ENCODE data around the gene CYTH1. TPM values are rescaled to one million over a fixed set of nuclear protein-coding genes. Genes with fewer than 3 reads are reported as not detected.

CYTH1 gene
- total and polyA plus RNA-seq, 3 donors from 2014 or later, result 40.8 to 47.9 (median 42.2) TPM

DNA sequence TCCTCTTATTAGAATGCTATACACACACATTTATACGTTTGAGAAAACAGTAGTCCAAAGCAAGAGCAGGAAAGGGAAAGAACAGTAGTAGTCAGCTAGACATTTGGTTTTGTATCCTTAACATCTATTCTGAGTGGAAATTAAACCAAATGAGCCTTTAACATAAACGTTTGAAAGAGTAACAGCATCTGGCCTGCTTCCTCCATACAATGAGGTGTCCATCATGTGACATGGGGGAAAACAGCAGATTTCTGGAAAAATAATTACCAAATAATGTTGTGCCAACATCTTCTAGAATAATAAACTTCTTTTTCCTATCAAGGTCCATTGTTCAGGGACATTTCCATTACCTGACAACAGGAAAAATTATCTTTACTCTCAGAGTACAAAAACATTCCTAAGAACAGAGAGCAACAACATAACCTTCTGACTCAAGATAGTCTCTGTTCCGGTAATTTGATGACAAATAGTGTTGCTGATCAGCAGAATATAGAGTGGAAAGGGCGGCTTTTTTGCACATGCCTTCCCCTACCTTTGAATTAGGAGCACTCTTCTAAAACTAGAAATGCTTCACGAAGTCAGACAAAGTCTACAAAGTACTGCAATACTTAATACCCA is 20.2 kb downstream of the CYTH1 start:
- peaks cover 12% of the 10 kb centered on the region for H3K4me1 ChIP-seq
- WGBS, 2 donors, result 42 to 65% methylated on average over 5 of the region's 5 CpGs
- no peak overlapping the region for H3K4me3 ChIP-seq
- TF ChIP-seq, protein P1, sequence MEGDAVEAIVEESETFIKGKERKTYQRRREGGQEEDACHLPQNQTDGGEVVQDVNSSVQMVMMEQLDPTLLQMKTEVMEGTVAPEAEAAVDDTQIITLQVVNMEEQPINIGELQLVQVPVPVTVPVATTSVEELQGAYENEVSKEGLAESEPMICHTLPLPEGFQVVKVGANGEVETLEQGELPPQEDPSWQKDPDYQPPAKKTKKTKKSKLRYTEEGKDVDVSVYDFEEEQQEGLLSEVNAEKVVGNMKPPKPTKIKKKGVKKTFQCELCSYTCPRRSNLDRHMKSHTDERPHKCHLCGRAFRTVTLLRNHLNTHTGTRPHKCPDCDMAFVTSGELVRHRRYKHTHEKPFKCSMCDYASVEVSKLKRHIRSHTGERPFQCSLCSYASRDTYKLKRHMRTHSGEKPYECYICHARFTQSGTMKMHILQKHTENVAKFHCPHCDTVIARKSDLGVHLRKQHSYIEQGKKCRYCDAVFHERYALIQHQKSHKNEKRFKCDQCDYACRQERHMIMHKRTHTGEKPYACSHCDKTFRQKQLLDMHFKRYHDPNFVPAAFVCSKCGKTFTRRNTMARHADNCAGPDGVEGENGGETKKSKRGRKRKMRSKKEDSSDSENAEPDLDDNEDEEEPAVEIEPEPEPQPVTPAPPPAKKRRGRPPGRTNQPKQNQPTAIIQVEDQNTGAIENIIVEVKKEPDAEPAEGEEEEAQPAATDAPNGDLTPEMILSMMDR (IDR thresholded peaks at IDR 0.05), result no peak
- TF ChIP-seq POLR2A (IDR thresholded peaks at IDR 0.05), result no peak
- intact Hi-C loops (cut with DNase I; ENCODE audit: low total_unique reads), result no loop called here
- H3K9me3 ChIP-seq, result no peaks in the 10 kb centered on the region
- H3K27ac ChIP-seq, result no peak overlapping the region
- DNase-seq, result no peak
- H3K36me3 ChIP-seq (ENCODE audit: low read depth, missing control alignments), result no peaks in the 10 kb centered on the region
- H3K27me3 ChIP-seq, result no peaks in the 10 kb centered on the region

DNA sequence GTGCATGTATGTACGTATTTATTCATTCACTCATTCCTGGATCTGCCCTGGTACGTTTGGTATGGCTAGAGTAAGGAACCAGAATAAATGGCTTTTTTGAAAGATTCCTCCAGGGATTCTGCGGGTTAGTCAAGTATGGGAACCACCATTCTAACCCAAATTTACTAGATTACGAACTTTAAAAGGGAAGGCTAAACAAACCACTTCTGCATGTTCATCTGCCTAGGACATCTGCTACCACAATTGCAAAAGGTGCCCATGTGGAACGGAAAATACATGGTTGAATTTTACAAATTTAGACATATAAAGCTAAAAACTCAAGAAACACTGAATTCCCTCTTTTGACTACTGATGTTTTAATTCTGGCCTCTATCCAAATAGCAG is 22.1 kb downstream of the CYTH1 start:
- Histone ChIP-seq H3K27me3 (no peaks in the 10 kb centered on the region), H3K4me3 (no peak overlapping the region), H3K9me3 (no peaks in the 10 kb centered on the region), H3K4me1 (peaks cover 12% of the 10 kb centered on the region), H3K36me3 (ENCODE audit: low read depth, missing control alignments) (no peaks in the 10 kb centered on the region), H3K27ac (no peak overlapping the region)
- 88 to 92% methylated on average over 5 of the region's 5 CpGs for WGBS, 2 donors
- intact Hi-C loops (cut with DNase I; ENCODE audit: low total_unique reads), result no loop called here
- TF ChIP-seq, protein P1 (IDR thresholded peaks at IDR 0.05), result no peak
- TF ChIP-seq POLR2A (IDR thresholded peaks at IDR 0.05), result no peak
- DNase-seq, result no peak

DNA sequence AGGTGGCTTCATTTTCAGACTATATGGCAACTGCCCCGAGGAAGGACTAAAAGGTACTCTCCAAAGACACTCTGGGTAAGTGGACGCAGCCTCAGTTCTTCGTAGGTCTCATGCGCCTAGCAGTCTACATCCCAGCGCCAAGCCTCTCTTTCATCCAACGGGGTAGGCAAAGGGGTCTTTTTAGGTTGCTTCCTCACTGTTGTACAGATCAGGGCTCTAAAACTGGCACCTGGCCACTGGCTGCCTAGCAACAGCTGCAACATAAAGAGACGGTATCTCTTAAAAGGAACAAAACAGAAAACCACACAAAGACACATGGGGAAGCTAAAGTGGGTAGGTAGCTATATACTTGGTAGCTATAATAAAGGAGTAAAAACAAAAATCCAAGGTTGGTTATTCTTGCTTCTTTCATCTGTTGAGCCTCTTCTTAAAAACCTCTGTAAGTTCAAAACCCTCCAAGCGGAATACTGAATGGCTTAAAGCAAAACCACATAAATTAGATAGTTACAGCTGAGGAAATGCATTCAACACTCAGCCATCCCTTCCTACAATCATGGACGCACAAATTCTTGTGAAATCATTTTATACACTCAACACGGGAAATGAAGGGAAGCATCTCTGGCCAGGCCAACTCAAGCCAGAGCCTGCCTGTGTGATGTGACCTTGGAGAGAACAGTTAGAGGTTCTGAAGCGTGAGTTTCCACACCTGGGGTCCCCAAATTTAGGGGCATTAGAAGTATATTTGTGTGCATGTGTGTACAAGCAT is 22.7 kb downstream of the CYTH1 start:
- peak; percentile 53 for DNase-seq
- peaks cover 12% of the 10 kb centered on the region for H3K4me1 ChIP-seq
- intact Hi-C loops (cut with DNase I; ENCODE audit: low total_unique reads), result no loop called here
- no peaks in the 10 kb centered on the region for H3K9me3 ChIP-seq
- WGBS, 2 donors, result 72 to 77% methylated on average over 11 of the region's 11 CpGs
- no peaks in the 10 kb centered on the region for H3K27me3 ChIP-seq
- no peak for TF ChIP-seq POLR2A (IDR thresholded peaks at IDR 0.05)
- TF ChIP-seq, protein P1 (IDR thresholded peaks at IDR 0.05), result no peak
- no peaks in the 10 kb centered on the region for H3K36me3 ChIP-seq (ENCODE audit: low read depth, missing control alignments)
- no peak overlapping the region for H3K27ac ChIP-seq
- H3K4me3 ChIP-seq, result no peak overlapping the region

DNA sequence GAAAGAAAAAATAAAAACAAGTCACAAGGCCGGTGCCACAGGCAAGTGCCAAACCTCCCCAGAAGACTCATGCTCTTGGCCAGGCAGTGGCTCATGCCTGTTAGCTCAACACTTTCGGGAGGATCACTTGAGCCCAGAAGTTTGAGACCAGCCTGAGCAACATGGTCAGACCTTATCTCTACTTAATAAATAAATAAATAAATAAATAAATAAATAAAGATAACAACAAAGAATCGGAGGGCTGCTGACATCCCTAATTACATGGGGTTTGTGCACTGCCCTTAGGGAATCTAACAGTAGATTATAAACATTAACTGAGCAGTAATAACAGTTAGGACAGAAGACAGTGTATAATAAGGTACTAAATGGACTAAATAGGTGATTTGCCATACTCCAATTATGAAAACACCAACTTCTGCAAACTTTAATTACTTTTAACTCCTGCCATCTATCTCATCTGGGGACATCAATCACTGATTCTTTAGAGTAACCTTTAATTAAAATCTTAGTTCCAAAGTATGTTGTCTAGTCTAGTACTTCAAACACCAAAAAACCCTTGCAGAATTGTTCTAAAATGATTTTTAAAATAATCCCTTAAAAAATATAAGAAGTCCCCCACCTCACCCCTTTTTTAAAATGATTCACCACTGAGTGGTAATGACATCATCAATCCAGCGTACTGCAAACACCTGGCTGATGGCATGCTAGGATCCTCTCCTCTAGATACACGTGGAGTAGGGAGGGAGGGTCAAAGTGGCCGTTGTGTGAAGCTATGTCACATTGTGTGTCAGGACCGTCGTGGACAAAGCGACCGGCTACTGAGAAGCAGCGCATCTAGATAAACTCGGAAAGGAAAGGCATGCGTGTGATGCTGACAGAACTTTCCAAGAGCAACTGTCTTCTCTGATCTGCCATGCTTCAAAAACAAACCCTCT is 28.5 kb downstream of the CYTH1 start:
- Histone ChIP-seq H3K4me3 (no peak overlapping the region), H3K4me1 (peaks cover 5% of the 10 kb centered on the region), H3K27ac (no peak overlapping the region), H3K9me3 (no peaks in the 10 kb centered on the region), H3K36me3 (ENCODE audit: low read depth, missing control alignments) (no peaks in the 10 kb centered on the region), H3K27me3 (no peaks in the 10 kb centered on the region)
- TF ChIP-seq, protein P1 (IDR thresholded peaks at IDR 0.05), result no peak
- no peak for TF ChIP-seq POLR2A (IDR thresholded peaks at IDR 0.05)
- intact Hi-C loops (cut with DNase I; ENCODE audit: low total_unique reads), result no loop called here
- WGBS, 2 donors, result 90 to 91% methylated on average over 13 of the region's 13 CpGs
- DNase-seq, result no peak

Measured in testis (tissue), 3 donors.